22Rv1 (cell line): Measurements from ENCODE around the gene PROSER2.
"Not testable (repeated sequence)": the region's sequence is repeated elsewhere in the genome, so short reads cannot be mapped to it uniquely, and the experiment has no call there.

Source experiments
- CTCF ChIP-seq: fragments of 450-650 bp; IDR thresholded peaks from 2 replicates; pipeline ENCODE4 v1.5.1; 2017; ENCODE audit warnings: mild to moderate bottlenecking
- ZFX ChIP-seq: fragments of 450-650 bp; IDR thresholded peaks from 2 replicates; pipeline ENCODE4 v1.6.1; 2017; ENCODE audit warnings: antibody characterized with exemption, borderline replicate concordance

- not testable (repeated sequence) for TF ChIP-seq CTCF, ZFX
These were observed 29.5 kb downstream of the PROSER2 start for GRCh38 chr10:11852637-11853036.
